Transverse colon (tissue), 4 donors: Measurements from ENCODE around the gene DMD. TPM values are rescaled to one million over a fixed set of nuclear protein-coding genes. Genes with fewer than 3 reads are reported as not detected.

Experiments used
- DNase-seq: peaks from one replicate; pipeline ENCODE4 v3.0.0-alpha.2; 2019
- H3K27ac ChIP-seq, 4 donors: fragments of 200-600 bp; sonication (generic); 2 replicates each; pipeline ENCODE4 v1.5.1; 2016 to 2018; ENCODE audit warnings: inconsistent platforms in 4 of 4
- H3K27me3 ChIP-seq: fragments of 200-600 bp; sonication (generic); 2 replicates; pipeline ENCODE4 v1.5.1; 2017; ENCODE audit warnings: inconsistent platforms
- H3K36me3 ChIP-seq, 4 donors: fragments of 200-600 bp; sonication (generic); 2 replicates each; pipeline ENCODE4 v1.5.1; 2017 to 2019; ENCODE audit warnings: inconsistent platforms in 4 of 4
- H3K4me1 ChIP-seq, 4 donors: fragments of 200-600 bp; sonication (generic); 2 replicates each; pipeline ENCODE4 v1.5.1; 2017 to 2020; ENCODE audit warnings: inconsistent platforms in 4 of 4
- H3K4me3 ChIP-seq, 4 donors: fragments of 200-600 bp; sonication (generic); 1 replicate in 1 of 4; 2 replicates in 3 of 4; pipeline versions ENCODE4 v1.5.1 to v1.6.1; 2017 to 2019; ENCODE audit warnings: inconsistent platforms in 4 of 4
- H3K9me3 ChIP-seq, 2 donors: fragments of 200-600 bp; sonication (generic); 2 replicates each; pipeline ENCODE4 v1.5.1; 2017 to 2019; ENCODE audit warnings: inconsistent platforms in 2 of 2
- EP300 ChIP-seq: sonication (generic); formaldehyde crosslinking; IDR thresholded peaks from one replicate; pipeline ENCODE4 v1.6.1; 2017; ENCODE audit warnings: antibody characterized with exemption, low read depth
- POLR2A ChIP-seq: fragments of 450-650 bp; IDR thresholded peaks from one replicate; pipeline ENCODE4 v1.6.1; 2016; ENCODE audit warnings: antibody characterized with exemption, mild to moderate bottlenecking, moderate library complexity
- POLR2AphosphoS5 ChIP-seq, 3 donors: sonication (generic); formaldehyde crosslinking; IDR thresholded peaks; one replicate each; pipeline ENCODE4 v1.6.1; 2016; ENCODE audit warnings: antibody characterized with exemption in 3 of 3
- WGBS, 2 donors: methylation state at CpG; one replicate each; pipeline ENCODE4 v1.1.5; 2018; ENCODE audit warnings: low coverage in 1 of 2; 5-methylcytosine and 5-hydroxymethylcytosine counted together
- in situ Hi-C, 4 donors: fragments of 200-750 bp; cut with MboI; loops; one replicate each; pipeline versions ENCODE4 v1.15.0 to v1.15.1; 2017; ENCODE audit warnings: low sequenced_read_pairs in 3 of 4, low pct_ligation_motif_present in 1 of 4, low pct_unique_long_range_greater_than_20kb in 1 of 4
- intact Hi-C: fragments of 100-400 bp; cut with DNase I; formaldehyde crosslinking; loops from one replicate; pipeline ENCODE4 v1.15.1; 2023; ENCODE audit warnings: low total_unique reads
- total RNA-seq, 4 donors: library from RNA; depleted of rRNA; stranded (reverse); fragments of >200 nt; gene quantifications; one replicate each; pipeline ENCODE4 v1.1.0, GENCODE V29; 2016
- TF ChIP-seq, protein P1 (sequence below), 5 experiments: fragments of 200-600 bp in 3 of 5; fragments of 450-650 bp in 2 of 5; sonication (generic) in 3 of 5; IDR thresholded peaks; 1 replicate in 2 of 5; 2 replicates in 3 of 5; pipeline ENCODE4 v1.5.1; 2016 to 2017; ENCODE audit warnings: antibody characterized with exemption in 5 of 5, inconsistent platforms in 3 of 5, mild to moderate bottlenecking in 2 of 5, moderate library complexity in 1 of 5

Gene DMD
- total RNA-seq, 4 donors from 2014 or later: 20.9 to 44.6 (median 32.5) TPM

DNA sequence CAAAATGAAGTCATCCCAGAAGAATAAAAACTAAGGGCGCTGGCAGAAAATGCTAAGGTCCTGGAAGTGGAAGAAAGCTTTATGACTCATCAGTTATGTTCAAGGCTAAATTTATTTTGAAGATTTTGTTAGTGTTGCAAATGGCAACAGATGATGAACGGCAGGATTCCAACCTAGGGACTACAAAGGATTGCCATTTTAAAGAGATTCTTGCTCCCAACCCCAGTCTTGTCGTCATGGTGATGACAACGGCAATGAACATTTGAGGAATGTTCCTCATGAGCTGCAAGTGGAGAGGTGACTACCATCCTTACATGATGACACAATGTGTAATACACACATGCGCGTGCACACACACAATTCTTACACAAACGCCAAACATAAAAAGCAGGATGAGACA, 2085.1 kb downstream of the DMD start:
- TF ChIP-seq POLR2A (no peak), EP300 (no peak), POLR2AphosphoS5 (IDR thresholded peaks at IDR 0.05) (no peak)
- TF ChIP-seq, protein P1, sequence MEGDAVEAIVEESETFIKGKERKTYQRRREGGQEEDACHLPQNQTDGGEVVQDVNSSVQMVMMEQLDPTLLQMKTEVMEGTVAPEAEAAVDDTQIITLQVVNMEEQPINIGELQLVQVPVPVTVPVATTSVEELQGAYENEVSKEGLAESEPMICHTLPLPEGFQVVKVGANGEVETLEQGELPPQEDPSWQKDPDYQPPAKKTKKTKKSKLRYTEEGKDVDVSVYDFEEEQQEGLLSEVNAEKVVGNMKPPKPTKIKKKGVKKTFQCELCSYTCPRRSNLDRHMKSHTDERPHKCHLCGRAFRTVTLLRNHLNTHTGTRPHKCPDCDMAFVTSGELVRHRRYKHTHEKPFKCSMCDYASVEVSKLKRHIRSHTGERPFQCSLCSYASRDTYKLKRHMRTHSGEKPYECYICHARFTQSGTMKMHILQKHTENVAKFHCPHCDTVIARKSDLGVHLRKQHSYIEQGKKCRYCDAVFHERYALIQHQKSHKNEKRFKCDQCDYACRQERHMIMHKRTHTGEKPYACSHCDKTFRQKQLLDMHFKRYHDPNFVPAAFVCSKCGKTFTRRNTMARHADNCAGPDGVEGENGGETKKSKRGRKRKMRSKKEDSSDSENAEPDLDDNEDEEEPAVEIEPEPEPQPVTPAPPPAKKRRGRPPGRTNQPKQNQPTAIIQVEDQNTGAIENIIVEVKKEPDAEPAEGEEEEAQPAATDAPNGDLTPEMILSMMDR (IDR thresholded peaks at IDR 0.05): no peak
- no peak overlapping the region for H3K4me3 ChIP-seq
- no peaks in the 10 kb centered on the region for H3K27me3 ChIP-seq
- no peak overlapping the region for H3K27ac ChIP-seq
- WGBS, 2 donors: 87 to 89% methylated on average over 1 to 7 of the region's 7 CpGs
- no peaks in the 10 kb centered on the region for H3K9me3 ChIP-seq
- no peaks in the 10 kb centered on the region for H3K36me3 ChIP-seq
- no peak for DNase-seq
- no peaks in the 10 kb centered on the region for H3K4me1 ChIP-seq
- intact Hi-C loops: no loop called here
- in situ Hi-C loops: no loop called here

DNA sequence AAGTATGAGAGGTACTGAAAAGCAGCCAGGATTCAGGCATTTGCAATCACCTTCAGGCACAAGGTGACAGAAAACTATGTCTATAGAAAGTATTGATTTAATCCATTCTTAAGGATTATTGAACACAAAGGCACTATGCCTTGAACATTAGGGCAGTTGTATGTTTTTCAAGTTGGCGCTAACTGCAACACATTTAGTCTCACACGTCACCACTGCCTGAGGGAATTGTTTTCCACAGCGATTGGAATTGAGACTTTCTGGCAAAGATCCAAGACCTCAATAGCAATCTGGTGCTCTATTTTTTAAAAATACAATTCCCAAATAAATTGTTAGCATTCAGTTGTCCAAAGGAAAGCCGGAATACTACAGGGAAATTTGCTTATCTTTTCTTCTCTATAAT, 2086.8 kb downstream of the DMD start:
- H3K27ac ChIP-seq: no peak overlapping the region
- TF ChIP-seq EP300 (no peak), POLR2AphosphoS5 (IDR thresholded peaks at IDR 0.05) (no peak), POLR2A (no peak)
- TF ChIP-seq, protein P1 (IDR thresholded peaks at IDR 0.05): no peak
- no peak overlapping the region for H3K4me3 ChIP-seq
- 65 to 70% methylated on average over 1 to 4 of the region's 4 CpGs for WGBS, 2 donors
- H3K4me1 ChIP-seq: no peaks in the 10 kb centered on the region
- H3K27me3 ChIP-seq: no peaks in the 10 kb centered on the region
- no peak for DNase-seq
- H3K36me3 ChIP-seq: no peaks in the 10 kb centered on the region
- intact Hi-C loops (no loop called here), in situ Hi-C loops (no loop called here)
- H3K9me3 ChIP-seq: no peaks in the 10 kb centered on the region

DNA sequence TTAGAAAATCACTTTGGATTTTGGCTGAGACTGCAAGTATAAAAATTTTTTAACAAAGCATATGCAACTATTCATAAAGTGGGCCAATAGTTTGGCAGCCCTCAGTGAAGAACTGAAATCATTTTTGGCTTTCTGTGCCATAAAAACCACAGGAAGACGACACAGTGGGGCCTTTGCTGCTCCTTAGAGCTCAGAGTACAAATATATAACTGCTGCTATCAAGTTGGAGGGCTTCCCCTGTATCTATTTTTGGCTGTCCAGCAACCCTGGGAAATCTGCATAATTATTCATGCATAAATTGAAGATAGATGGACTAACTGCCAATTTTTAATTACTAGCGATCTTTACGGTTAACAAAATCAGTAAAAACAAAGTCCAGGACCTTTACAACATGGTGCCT, 2088.0 kb downstream of the DMD start:
- H3K27ac ChIP-seq: no peak overlapping the region
- H3K4me3 ChIP-seq: no peak overlapping the region
- DNase-seq: no peak
- no peaks in the 10 kb centered on the region for H3K4me1 ChIP-seq
- no peaks in the 10 kb centered on the region for H3K36me3 ChIP-seq
- no peak for TF ChIP-seq EP300
- TF ChIP-seq POLR2A: no peak
- TF ChIP-seq POLR2AphosphoS5 (IDR thresholded peaks at IDR 0.05): no peak
- TF ChIP-seq, protein P1 (IDR thresholded peaks at IDR 0.05): no peak
- no peaks in the 10 kb centered on the region for H3K27me3 ChIP-seq
- intact Hi-C loops (no loop called here), in situ Hi-C loops (no loop called here)
- WGBS, 2 donors: 71% methylated on average over 3 of the region's 3 CpGs; no CpG with 5 or more reads in 1 of the 2 donors
- H3K9me3 ChIP-seq: no peaks in the 10 kb centered on the region

DNA sequence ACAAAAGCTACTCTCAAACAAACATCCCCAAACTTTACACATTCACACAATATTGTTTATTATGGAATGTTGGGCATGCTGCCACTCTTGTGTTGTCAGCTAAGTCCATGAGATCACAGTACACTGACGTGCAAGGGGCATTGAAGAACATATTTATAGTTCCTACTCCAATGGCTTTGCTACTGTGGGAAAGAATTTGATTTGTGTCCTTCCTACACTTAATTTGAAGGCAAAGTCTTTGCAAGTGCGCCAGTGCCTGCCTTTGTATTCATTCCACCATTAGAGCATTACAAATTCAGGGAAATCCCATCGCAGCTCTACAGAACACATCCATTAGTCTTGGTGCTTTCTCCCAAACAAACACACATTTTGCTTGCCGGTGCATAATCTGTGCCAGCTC, 2094.1 kb downstream of the DMD start:
- Histone ChIP-seq H3K9me3 (no peaks in the 10 kb centered on the region), H3K4me1 (no peaks in the 10 kb centered on the region), H3K4me3 (no peak overlapping the region), H3K27ac (no peak overlapping the region), H3K27me3 (no peaks in the 10 kb centered on the region), H3K36me3 (no peaks in the 10 kb centered on the region)
- no peak for DNase-seq
- WGBS, 2 donors: 69% methylated on average over 4 of the region's 4 CpGs; no CpG with 5 or more reads in 1 of the 2 donors
- in situ Hi-C loops (no loop called here), intact Hi-C loops (no loop called here)
- TF ChIP-seq, protein P1 (IDR thresholded peaks at IDR 0.05): no peak
- TF ChIP-seq POLR2AphosphoS5 (IDR thresholded peaks at IDR 0.05) (no peak), EP300 (no peak), POLR2A (no peak)
